Karpas-422 (cell line): ENCODE results near the gene EEF1AKMT4. TPM values are rescaled to one million over a fixed set of nuclear protein-coding genes. Genes with fewer than 3 reads are reported as not detected.

ENCODE experiments used
- DNase-seq: peaks from one replicate; pipeline ENCODE4 v3.0.0-alpha.2; 2015
- H2AFZ ChIP-seq: fragments of 200-600 bp; sonication (generic); 2 replicates; pipeline ENCODE4 v1.6.1; 2014; ENCODE audit warnings: antibody characterized with exemption, low read length, mixed read lengths
- H3K27ac ChIP-seq: fragments of 200-600 bp; sonication (generic); 2 replicates; pipeline ENCODE4 v1.5.1; 2014; ENCODE audit warnings: mild to moderate bottlenecking, low read length, moderate library complexity
- H3K27me3 ChIP-seq: fragments of 200-600 bp; sonication (generic); 2 replicates; pipeline ENCODE4 v1.6.1; 2014; ENCODE audit warnings: low read length, mixed read lengths
- H3K36me3 ChIP-seq: fragments of 200-600 bp; sonication (generic); 2 replicates; pipeline ENCODE4 v1.6.1; 2014; ENCODE audit warnings: low read length, mixed read lengths; ENCODE audit not compliant: insufficient read depth
- H3K4me1 ChIP-seq: fragments of 200-600 bp; sonication (generic); 2 replicates; pipeline ENCODE4 v1.6.1; 2014; ENCODE audit warnings: mild to moderate bottlenecking, low read length, mixed read lengths
- H3K4me2 ChIP-seq: fragments of 200-600 bp; sonication (generic); 2 replicates; pipeline ENCODE4 v1.6.1; 2014; ENCODE audit warnings: low read length, low read depth, mild to moderate bottlenecking; ENCODE audit not compliant: poor library complexity, severe bottlenecking
- H3K4me3 ChIP-seq: fragments of 200-600 bp; sonication (generic); 2 replicates; pipeline ENCODE4 v1.5.1; 2014; ENCODE audit warnings: mild to moderate bottlenecking, antibody characterized with exemption, low read length, mixed read lengths
- H3K79me2 ChIP-seq: fragments of 200-600 bp; sonication (generic); 2 replicates; pipeline ENCODE4 v1.6.1; 2014; ENCODE audit warnings: mild to moderate bottlenecking, low read length, mixed read lengths
- H3K9ac ChIP-seq: fragments of 200-600 bp; sonication (generic); 2 replicates; pipeline ENCODE4 v1.6.0; 2014; ENCODE audit warnings: low read length
- H3K9me2 ChIP-seq: fragments of 200-600 bp; sonication (generic), shearing (Covaris generic); replicated peaks from 2 replicates; pipeline ENCODE4 v1.6.0; 2014; ENCODE audit warnings: mild to moderate bottlenecking, low read length, moderate library complexity; ENCODE audit not compliant: insufficient read depth
- H3K9me3 ChIP-seq: fragments of 300-700, 200-600 bp; sonication (generic); 2 replicates; pipeline ENCODE4 v1.6.1; 2014; ENCODE audit warnings: low read length, mixed read lengths
- H4K20me1 ChIP-seq: fragments of 200-600 bp; sonication (generic); 2 replicates; pipeline ENCODE4 v1.6.1; 2014; ENCODE audit warnings: mild to moderate bottlenecking, antibody characterized with exemption, low read length, low read depth; ENCODE audit not compliant: insufficient read depth
- total RNA-seq: library from RNA; depleted of rRNA; stranded (reverse); fragments of >200 nt; shearing (Covaris generic); gene quantifications from 2 replicates; pipeline ENCODE4 v1.2.3, GENCODE V29; 2014; ENCODE audit warnings: low replicate concordance

The EEF1AKMT4 gene
- total RNA-seq, 1 experiment from 2014 or later, result 30.3 TPM

- no peak for DNase-seq
- no peak overlapping the region for H3K9ac ChIP-seq
- H3K4me1 ChIP-seq, result peaks cover 3% of the 10 kb centered on the region
- H3K36me3 ChIP-seq, result peaks cover 7% of the 10 kb centered on the region; the same call in 1 of the 2 replicates
- no peak overlapping the region for H3K4me3 ChIP-seq
- no peaks in the 10 kb centered on the region for H3K79me2 ChIP-seq
- no peaks in the 10 kb centered on the region for H3K9me3 ChIP-seq
- H3K9me2 ChIP-seq, result no peaks in the 10 kb centered on the region
- 0 out of 2 replicates have a peak, but pooled peaks cover 5% of the 10 kb centered on the region for H4K20me1 ChIP-seq
- H3K27me3 ChIP-seq, result no peaks in the 10 kb centered on the region
- H2AFZ ChIP-seq, result no peak overlapping the region
- no peak overlapping the region for H3K4me2 ChIP-seq
- H3K27ac ChIP-seq, result no peak overlapping the region
These were observed 11.1 kb upstream of the EEF1AKMT4 start for GRCh38 chr3:184238246-184238818.

DNA sequence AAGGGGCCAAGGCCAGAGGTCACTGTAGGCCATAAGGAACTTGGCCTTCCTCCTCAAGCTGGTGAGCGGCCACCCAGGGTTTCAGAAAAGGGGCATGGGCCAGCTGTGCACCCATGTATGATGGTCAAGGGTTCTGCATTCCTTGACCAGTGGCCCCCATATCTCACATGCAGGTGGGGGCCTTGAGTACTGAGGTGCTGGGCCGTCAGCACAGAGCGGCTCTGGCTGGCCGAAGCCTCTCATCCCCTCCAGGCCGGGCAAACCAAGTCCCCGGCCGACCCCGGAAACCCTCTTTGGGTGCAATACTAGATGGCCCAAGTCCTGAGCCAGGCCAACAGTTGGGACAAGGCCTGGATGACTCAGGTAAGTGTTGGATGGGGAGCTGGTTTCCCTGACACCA is 10.3 kb upstream of the EEF1AKMT4 start:
- Histone ChIP-seq H3K9ac (no peak overlapping the region), H3K9me3 (no peaks in the 10 kb centered on the region), H3K9me2 (no peaks in the 10 kb centered on the region), H3K4me1 (peaks cover 3% of the 10 kb centered on the region), H2AFZ (no peak overlapping the region), H3K27ac (no peak overlapping the region), H3K4me3 (no peak overlapping the region), H4K20me1 (0 out of 2 replicates have a peak, but pooled peaks cover 5% of the 10 kb centered on the region), H3K27me3 (no peaks in the 10 kb centered on the region), H3K4me2 (no peak overlapping the region), H3K36me3 (peaks cover 13% of the 10 kb centered on the region; the same call in 1 of the 2 replicates), H3K79me2 (no peaks in the 10 kb centered on the region)
- DNase-seq, result no peak

DNA sequence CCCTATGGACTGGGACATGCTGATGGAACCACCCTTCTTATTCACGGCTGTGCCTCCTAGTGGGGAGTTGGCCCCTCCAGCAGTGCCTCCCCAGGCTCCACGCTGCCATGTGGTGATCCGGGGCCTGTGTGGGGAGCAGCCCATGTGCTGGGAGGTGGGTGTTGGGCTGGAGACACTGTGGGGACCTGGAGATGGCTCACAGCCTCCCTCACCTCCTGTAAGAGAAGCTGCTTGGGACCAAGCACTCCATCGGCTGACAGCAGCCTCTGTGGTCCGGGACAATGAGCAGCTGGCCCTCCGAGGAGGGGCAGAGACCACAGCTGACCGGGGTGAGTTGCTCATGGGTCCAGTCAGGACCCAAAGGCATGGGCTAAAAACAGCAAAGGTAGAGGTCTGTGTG is 9.8 kb upstream of the EEF1AKMT4 start:
- H3K27me3 ChIP-seq, result no peaks in the 10 kb centered on the region
- no peak overlapping the region for H3K27ac ChIP-seq
- H3K9ac ChIP-seq, result no peak overlapping the region
- H3K4me2 ChIP-seq, result no peak overlapping the region
- H3K9me2 ChIP-seq, result no peaks in the 10 kb centered on the region
- DNase-seq, result no peak
- H3K9me3 ChIP-seq, result no peaks in the 10 kb centered on the region
- H3K4me3 ChIP-seq, result no peak overlapping the region
- no peak overlapping the region for H2AFZ ChIP-seq
- peaks cover 13% of the 10 kb centered on the region; the same call in 1 of the 2 replicates for H3K36me3 ChIP-seq
- 0 out of 2 replicates have a peak, but pooled peaks cover 5% of the 10 kb centered on the region for H4K20me1 ChIP-seq
- no peaks in the 10 kb centered on the region for H3K79me2 ChIP-seq
- peaks cover 3% of the 10 kb centered on the region for H3K4me1 ChIP-seq

GRCh38 chr3:184240384-184241140 is 8.9 kb upstream of the EEF1AKMT4 start:
- DNase-seq, result peak; percentile 84
- Histone ChIP-seq H3K27me3 (no peaks in the 10 kb centered on the region), H3K4me1 (peaks cover 3% of the 10 kb centered on the region), H3K4me3 (no peak overlapping the region), H3K27ac (no peak overlapping the region), H3K36me3 (peaks cover 19% of the 10 kb centered on the region; the same call in 1 of the 2 replicates), H2AFZ (no peak overlapping the region), H3K4me2 (no peak overlapping the region), H3K9ac (no peak overlapping the region), H3K79me2 (no peaks in the 10 kb centered on the region; the same call in 1 of the 2 replicates), H4K20me1 (0 out of 2 replicates have a peak, but pooled peaks cover 5% of the 10 kb centered on the region), H3K9me2 (no peaks in the 10 kb centered on the region), H3K9me3 (no peaks in the 10 kb centered on the region)

GRCh38 chr3:184241141-184241446 is 8.4 kb upstream of the EEF1AKMT4 start:
- peaks cover 19% of the 10 kb centered on the region; the same call in 1 of the 2 replicates for H3K36me3 ChIP-seq

DNA sequence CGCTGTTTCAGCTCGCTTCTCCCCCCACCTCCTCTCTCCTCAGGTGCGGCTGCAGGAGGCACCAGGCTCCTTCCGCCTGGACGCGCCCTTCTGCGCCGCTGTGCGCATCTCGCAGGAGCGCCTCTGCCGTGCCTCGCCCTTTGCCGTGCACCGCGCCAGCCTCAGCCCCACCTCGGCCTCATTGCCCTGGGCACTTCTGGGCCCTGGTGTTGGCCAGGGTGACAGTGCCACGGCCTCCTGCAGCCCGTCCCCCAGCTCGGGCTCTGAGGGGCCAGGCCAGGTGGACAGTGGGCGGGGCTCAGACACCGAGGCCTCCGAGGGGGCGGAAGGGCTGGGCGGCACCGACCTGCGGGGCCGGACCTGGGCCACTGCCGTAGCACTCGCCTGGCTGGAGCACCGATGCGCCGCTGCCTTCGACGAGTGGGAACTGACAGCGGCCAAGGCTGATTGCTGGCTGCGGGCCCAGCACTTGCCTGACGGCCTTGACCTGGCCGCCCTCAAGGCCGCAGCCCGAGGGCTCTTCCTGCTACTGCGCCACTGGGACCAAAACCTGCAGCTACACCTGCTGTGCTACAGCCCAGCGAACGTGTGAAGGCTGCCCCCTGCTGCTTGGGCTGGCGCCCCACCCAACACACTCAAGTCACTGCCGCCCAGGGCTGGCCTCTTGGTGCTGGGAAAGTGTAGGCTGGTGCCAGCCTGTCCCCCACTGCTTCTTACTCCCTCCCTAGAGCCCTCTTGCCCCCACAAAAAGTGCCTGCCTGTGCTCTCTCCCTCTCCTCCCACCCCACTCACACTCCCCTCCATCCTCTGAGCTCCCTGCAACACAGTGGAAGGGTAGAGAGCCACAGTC is 7.8 kb upstream of the EEF1AKMT4 start:
- no peak overlapping the region for H3K4me2 ChIP-seq
- H3K9me2 ChIP-seq, result no peaks in the 10 kb centered on the region
- no peaks in the 10 kb centered on the region; the same call in 1 of the 2 replicates for H3K79me2 ChIP-seq
- peaks cover 19% of the 10 kb centered on the region; the same call in 1 of the 2 replicates for H3K36me3 ChIP-seq
- no peaks in the 10 kb centered on the region for H3K27me3 ChIP-seq
- DNase-seq, result peak; percentile 86
- H3K9ac ChIP-seq, result no peak overlapping the region
- H3K9me3 ChIP-seq, result no peaks in the 10 kb centered on the region
- H3K4me1 ChIP-seq, result peaks cover 3% of the 10 kb centered on the region
- no peak overlapping the region for H2AFZ ChIP-seq
- H4K20me1 ChIP-seq, result 0 out of 2 replicates have a peak, but pooled peaks cover 5% of the 10 kb centered on the region
- H3K27ac ChIP-seq, result no peak overlapping the region
- H3K4me3 ChIP-seq, result no peak overlapping the region

More at GRCh38 chr3:184241141-184241446, 8.4 kb upstream of the EEF1AKMT4 start:
- H3K27me3 ChIP-seq, result no peaks in the 10 kb centered on the region
- no peak overlapping the region for H3K9ac ChIP-seq
- H3K4me2 ChIP-seq, result no peak overlapping the region
- no peak overlapping the region for H3K27ac ChIP-seq
- H3K4me3 ChIP-seq, result no peak overlapping the region
- H4K20me1 ChIP-seq, result 0 out of 2 replicates have a peak, but pooled peaks cover 5% of the 10 kb centered on the region
- H2AFZ ChIP-seq, result no peak overlapping the region
- no peaks in the 10 kb centered on the region for H3K9me3 ChIP-seq
- H3K9me2 ChIP-seq, result no peaks in the 10 kb centered on the region
- no peaks in the 10 kb centered on the region; the same call in 1 of the 2 replicates for H3K79me2 ChIP-seq
- H3K4me1 ChIP-seq, result peaks cover 3% of the 10 kb centered on the region
- DNase-seq, result no peak

DNA sequence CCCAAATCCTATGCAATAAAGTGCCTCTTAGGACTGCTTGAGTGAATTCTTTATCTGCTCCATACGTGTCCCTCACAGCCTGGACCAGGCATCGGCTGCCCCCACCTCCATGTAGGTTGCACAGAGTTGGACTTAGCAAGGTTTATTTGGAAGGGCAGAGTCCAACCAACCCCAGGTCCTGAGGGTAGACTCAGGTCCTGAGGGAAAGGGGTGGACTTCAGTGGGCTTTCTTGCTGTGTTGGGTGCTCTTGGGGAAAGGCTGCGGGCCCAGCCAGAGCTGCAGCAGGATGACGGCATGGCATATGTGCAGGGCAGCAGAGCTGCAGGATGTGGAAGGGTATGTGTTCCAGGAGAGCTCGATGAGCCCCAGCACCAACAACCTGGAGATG is 7.2 kb upstream of the EEF1AKMT4 start:
- no peak overlapping the region for H3K4me2 ChIP-seq
- no peak overlapping the region for H3K4me3 ChIP-seq

More for the DNA sequence above, 7.2 kb upstream of the EEF1AKMT4 start:
- Histone ChIP-seq H3K9me2 (no peaks in the 10 kb centered on the region), H3K27ac (no peak overlapping the region), H3K4me1 (peaks cover 3% of the 10 kb centered on the region; the same call in 1 of the 2 replicates), H3K79me2 (peaks cover 5% of the 10 kb centered on the region), H4K20me1 (0 out of 2 replicates have a peak, but pooled peaks cover 5% of the 10 kb centered on the region), H3K9me3 (no peaks in the 10 kb centered on the region), H2AFZ (no peak overlapping the region), H3K36me3 (peaks cover 19% of the 10 kb centered on the region; the same call in 1 of the 2 replicates), H3K9ac (no peak overlapping the region), H3K27me3 (no peaks in the 10 kb centered on the region)
- no peak for DNase-seq
